GM18517 (cell line): ENCODE results near the gene DGCR8.
"Not testable (repeated sequence)": the region's sequence is repeated elsewhere in the genome, so short reads cannot be mapped to it uniquely, and the experiment has no call there.

Experiments used
- ATAC-seq: cut with Tn5 transposase; IDR thresholded peaks from one replicate; pipeline ENCODE4 v1.9.1; 2021; ENCODE audit warnings: mild to moderate bottlenecking, moderate library complexity; ENCODE audit not compliant: unreplicated experiment

DGCR8 gene

GRCh38 chr22:20149257-20150250, 69.5 kb downstream of the DGCR8 start:
- ATAC-seq = no peak

GRCh38 chr22:20150381-20151275, 70.6 kb downstream of the DGCR8 start, which contains the start of gene CCDC188:
TSS of gene CCDC188 (minus strand) at chr22:20151055. CDS start at chr22:20150986, 69 bp downstream.
- ATAC-seq = no peak

GRCh38 chr22:20151276-20151588, 71.2 kb downstream of the DGCR8 start:
- no peak for ATAC-seq

- ATAC-seq = no peak
These were observed 72.4 kb downstream of the DGCR8 start for GRCh38 chr22:20152464-20152890.

- no peak for ATAC-seq
These were observed 73.9 kb downstream of the DGCR8 start for GRCh38 chr22:20153945-20154344.

- ATAC-seq = no peak
These were observed 74.7 kb downstream of the DGCR8 start for GRCh38 chr22:20154602-20155187.

GRCh38 chr22:20155330-20156041, 75.4 kb downstream of the DGCR8 start:
- ATAC-seq = no peak

- ATAC-seq = no peak
These were observed 76.0 kb downstream of the DGCR8 start for GRCh38 chr22:20156042-20156389.

GRCh38 chr22:20156611-20157429, 76.8 kb downstream of the DGCR8 start:
- ATAC-seq = no peak

- no peak for ATAC-seq
These were observed 77.6 kb downstream of the DGCR8 start for GRCh38 chr22:20157430-20158183.

- ATAC-seq = no peak
These were observed 78.5 kb downstream of the DGCR8 start for GRCh38 chr22:20158391-20159036.

- no peak for ATAC-seq
These were observed 79.0 kb downstream of the DGCR8 start for GRCh38 chr22:20159076-20159475.

- not testable (repeated sequence) for ATAC-seq
These were observed 79.5 kb downstream of the DGCR8 start for GRCh38 chr22:20159531-20159930.

GRCh38 chr22:20160041-20160440, 80.0 kb downstream of the DGCR8 start:
- no peak for ATAC-seq
